H1 (cell line): ENCODE results near the gene GPX8. TPM values are rescaled to one million over a fixed set of nuclear protein-coding genes. Genes with fewer than 3 reads are reported as not detected.

Experiments used
- CTCF ChIA-PET: fragments of 300-600 bp; sonication (Branson Sonifier 250); formaldehyde crosslinking; loops from one replicate; lab custom pipeline; 2021; ENCODE audit not compliant: partially characterized antibody; lab: Charles Lee
- POLR2A ChIA-PET: fragments of 300-600 bp; sonication (Branson Sonifier 250); formaldehyde crosslinking; loops from one replicate; lab custom pipeline; 2021; ENCODE audit warnings: inconsistent platforms; ENCODE audit not compliant: partially characterized antibody; lab: Charles Lee
- DNase-seq, 2 experiments: peaks; one replicate each; pipeline versions ENCODE4 v3.0.0 to v3.0.0-alpha.2; 2010 to 2022; ENCODE audit warnings: low spot score in 2 of 2, low read depth in 1 of 2, mixed read lengths in 1 of 2
- FAIRE-seq: peaks from 2 replicates; lab custom pipeline; 2011; peaks lifted over from hg19 to GRCh38; lab: Jason Lieb, UNC
- H2AFZ ChIP-seq: 2 replicates; pipeline ENCODE4 v1.8.1; 2012; ENCODE audit warnings: low read length, inconsistent platforms
- H2AK5ac ChIP-seq: 2 replicates; pipeline ENCODE4 v1.6.1; 2013; ENCODE audit warnings: low read depth, low read length
- H2BK120ac ChIP-seq: replicated peaks from 2 replicates; pipeline ENCODE3; 2013; ENCODE audit warnings: low read depth, low read length, inconsistent platforms
- H2BK12ac ChIP-seq: 2 replicates; pipeline ENCODE4 v1.6.1; 2013; ENCODE audit warnings: low read depth, low read length
- H2BK15ac ChIP-seq: 2 replicates; pipeline ENCODE4 v1.6.1; 2013; ENCODE audit warnings: low read length
- H2BK20ac ChIP-seq: 2 replicates; pipeline ENCODE4 v1.6.1; 2013; ENCODE audit warnings: low read length
- H2BK5ac ChIP-seq: 2 replicates; pipeline ENCODE4 v1.6.1; 2013; ENCODE audit warnings: low read depth, low read length
- H3K14ac ChIP-seq: 2 replicates; pipeline ENCODE4 v1.6.1; 2013; ENCODE audit warnings: inconsistent platforms; ENCODE audit not compliant: insufficient read length
- H3K18ac ChIP-seq: 2 replicates; pipeline ENCODE4 v1.6.1; 2013; ENCODE audit warnings: low read length; ENCODE audit errors: extremely low read depth
- H3K23ac ChIP-seq: 2 replicates; pipeline ENCODE4 v1.6.1; 2013; ENCODE audit warnings: inconsistent platforms; ENCODE audit not compliant: insufficient read length
- H3K23me2 ChIP-seq: 2 replicates; pipeline ENCODE4 v1.6.1; 2013; ENCODE audit warnings: low read depth, low read length
- H3K27ac ChIP-seq: 2 replicates; pipeline ENCODE4 v1.6.1; 2011; ENCODE audit warnings: low read depth, low read length, inconsistent platforms
- H3K27me3 ChIP-seq, 4 experiments: replicated peaks in 1 of 4; 1 replicate in 1 of 4; 2 replicates in 3 of 4; pipeline versions ENCODE4 v1.6.1 to v1.8.1; 2011 to 2013; ENCODE audit warnings: low read length in 3 of 4, mild to moderate bottlenecking in 3 of 4, inconsistent platforms in 2 of 4, mixed read lengths in 2 of 4, moderate library complexity in 1 of 4; ENCODE audit not compliant: control insufficient read depth in 3 of 4, insufficient read depth in 3 of 4; ENCODE audit errors: extremely low read depth in 1 of 4
- H3K36me3 ChIP-seq, 4 experiments: 2 replicates each; pipeline versions ENCODE4 v1.6.1 to v1.8.1; 2011 to 2013; ENCODE audit warnings: mild to moderate bottlenecking in 4 of 4, low read length in 3 of 4, moderate library complexity in 2 of 4, control low read depth in 1 of 4, inconsistent platforms in 1 of 4; ENCODE audit not compliant: insufficient read depth in 4 of 4, control insufficient read depth in 2 of 4
- H3K4ac ChIP-seq: replicated peaks from 2 replicates; pipeline ENCODE3; 2013; ENCODE audit warnings: low read length, low read depth, mixed read lengths, inconsistent platforms; ENCODE audit not compliant: insufficient read length
- H3K4me1 ChIP-seq, 4 experiments: replicated peaks in 1 of 4; 1 replicate in 1 of 4; 2 replicates in 3 of 4; pipeline versions ENCODE4 v1.6.1 to v1.8.1; 2011 to 2013; ENCODE audit warnings: low read length in 3 of 4, inconsistent platforms in 2 of 4, mixed read lengths in 1 of 4; ENCODE audit not compliant: insufficient read depth in 4 of 4, control insufficient read depth in 3 of 4
- H3K4me2 ChIP-seq, 2 experiments: 2 replicates each; pipeline versions ENCODE4 v1.6.1 to v1.8.1; 2011 to 2013; ENCODE audit warnings: low read depth in 2 of 2, low read length in 2 of 2, control low read depth in 1 of 2, inconsistent platforms in 1 of 2, mild to moderate bottlenecking in 1 of 2; ENCODE audit not compliant: insufficient read depth in 1 of 2
- H3K4me3 ChIP-seq, 4 experiments: fragments of 200-600, 300-600 bp in 1 of 4; sonication (generic), shearing (Covaris generic), sonication (Bioruptor Twin) in 1 of 4; 2 replicates each; pipeline versions ENCODE4 v1.5.1 to v1.8.1; 2011 to 2016; ENCODE audit warnings: low read length in 4 of 4, low read depth in 3 of 4, control low read depth in 2 of 4, inconsistent platforms in 2 of 4, mild to moderate bottlenecking in 2 of 4, mixed read lengths in 1 of 4, moderate library complexity in 1 of 4; ENCODE audit not compliant: insufficient read depth in 2 of 4; ENCODE audit errors: extremely low read depth in 1 of 4
- H3K56ac ChIP-seq: replicated peaks from 2 replicates; pipeline ENCODE3; 2013; ENCODE audit warnings: low read depth, mild to moderate bottlenecking, mixed read lengths, low read length, inconsistent platforms; ENCODE audit not compliant: insufficient read length
- H3K79me1 ChIP-seq: 2 replicates; pipeline ENCODE4 v1.6.1; 2013; ENCODE audit warnings: low read depth, low read length, control low read depth
- H3K79me2 ChIP-seq, 2 experiments: 2 replicates each; pipeline versions ENCODE4 v1.6.1 to v1.8.1; 2012 to 2013; ENCODE audit warnings: low read length in 2 of 2, mild to moderate bottlenecking in 2 of 2, inconsistent platforms in 1 of 2; ENCODE audit not compliant: insufficient read depth in 2 of 2, control insufficient read depth in 1 of 2
- H3K9ac ChIP-seq, 4 experiments: replicated peaks in 1 of 4; 1 replicate in 1 of 4; 2 replicates in 3 of 4; pipeline versions ENCODE4 v1.6.1 to v1.8.1; 2011 to 2013; ENCODE audit warnings: low read depth in 3 of 4, low read length in 3 of 4, control low read depth in 2 of 4, mild to moderate bottlenecking in 2 of 4, moderate library complexity in 2 of 4, inconsistent platforms in 1 of 4; ENCODE audit errors: extremely low read depth in 1 of 4
- H3K9me3 ChIP-seq, 2 experiments: 2 replicates each; pipeline versions ENCODE4 v1.6.1 to v1.8.1; 2012 to 2013; ENCODE audit warnings: mild to moderate bottlenecking in 2 of 2, moderate library complexity in 2 of 2, control low read depth in 1 of 2, inconsistent platforms in 1 of 2, low read depth in 1 of 2, low read length in 1 of 2, mixed read lengths in 1 of 2; ENCODE audit not compliant: insufficient read depth in 2 of 2
- H4K20me1 ChIP-seq, 2 experiments: replicated peaks in 1 of 2; 2 replicates each; pipeline versions ENCODE3 to v1.8.1; 2011 to 2013; ENCODE audit warnings: inconsistent platforms in 2 of 2, low read length in 2 of 2, mild to moderate bottlenecking in 1 of 2; ENCODE audit not compliant: insufficient read depth in 2 of 2, control insufficient read depth in 1 of 2
- H4K5ac ChIP-seq: 2 replicates; pipeline ENCODE4 v1.6.1; 2013; ENCODE audit warnings: low read length, low read depth, mixed read lengths, inconsistent platforms; ENCODE audit not compliant: insufficient read length
- H4K8ac ChIP-seq: 2 replicates; pipeline ENCODE4 v1.8.0; 2013; ENCODE audit warnings: mild to moderate bottlenecking, moderate library complexity, low read length, inconsistent platforms; ENCODE audit not compliant: insufficient read depth; ENCODE audit errors: extremely low read depth
- H4K91ac ChIP-seq: replicated peaks from 2 replicates; pipeline ENCODE3; 2013; ENCODE audit warnings: low read length, mixed read lengths, inconsistent platforms; ENCODE audit not compliant: insufficient read length
- CBX8 ChIP-seq: fragments of 300-800, 300-1000 bp; sonication (generic); IDR thresholded peaks from 2 replicates; pipeline ENCODE4 v1.7.1; 2016; ENCODE audit warnings: low read depth, low read length, borderline replicate concordance
- CHD2 ChIP-seq: IDR thresholded peaks from 2 replicates; pipeline ENCODE4 v1.6.1; 2012; ENCODE audit warnings: low read length, improper control_type of control experiment
- CTBP2 ChIP-seq: IDR thresholded peaks from 2 replicates; pipeline ENCODE4 v1.7.0; 2011; ENCODE audit warnings: borderline replicate concordance, mild to moderate bottlenecking, moderate library complexity, mixed read lengths, low read length; ENCODE audit not compliant: insufficient read depth, insufficient read length
- FOSL1 ChIP-seq: IDR thresholded peaks from 2 replicates; pipeline ENCODE4 v1.6.1; 2011; ENCODE audit warnings: mild to moderate bottlenecking, low read depth, low read length, moderate library complexity; ENCODE audit not compliant: insufficient read depth
- KDM5A ChIP-seq: fragments of 200-600 bp; IDR thresholded peaks from 2 replicates; pipeline ENCODE4 v1.7.1; 2012; ENCODE audit warnings: mild to moderate bottlenecking, low read length, inconsistent platforms, mixed read lengths
- MAFK ChIP-seq: IDR thresholded peaks from 2 replicates; pipeline ENCODE4 v1.6.1; 2012; ENCODE audit warnings: low read depth, mild to moderate bottlenecking, improper control_type of control experiment, low read length
- NRF1 ChIP-seq: IDR thresholded peaks from 2 replicates; pipeline ENCODE4 v1.6.1; 2011; ENCODE audit warnings: mild to moderate bottlenecking, low read depth, low read length, improper control_type of control experiment
- POLR2AphosphoS5 ChIP-seq: IDR thresholded peaks from 2 replicates; pipeline ENCODE4 v1.6.1; 2011; ENCODE audit warnings: low read depth, low read length
- RFX5 ChIP-seq: IDR thresholded peaks from 2 replicates; pipeline ENCODE4 v1.6.1; 2011; ENCODE audit warnings: low read depth, low read length, improper control_type of control experiment, borderline replicate concordance
- SIRT6 ChIP-seq: IDR thresholded peaks from one replicate; pipeline ENCODE4 v1.7.1; 2012; ENCODE audit warnings: low read length, inconsistent platforms
- TAF7 ChIP-seq: optimal IDR thresholded peaks from 2 replicates; pipeline ENCODE3; 2011; ENCODE audit warnings: low read depth, mild to moderate bottlenecking, inconsistent platforms, low read length, moderate library complexity, borderline replicate concordance
- WGBS, 2 experiments: shearing (Covaris generic) in 1 of 2; methylation state at CpG; one replicate each; pipeline versions ENCODE4 v1.1.6 to v1.1.7; 2013 to 2015; ENCODE audit warnings: low lambda C conversion rate in 2 of 2, mixed read lengths in 2 of 2, inconsistent platforms in 1 of 2, low coverage in 1 of 2, missing lambda C conversion rate in 1 of 2; ENCODE audit not compliant: insufficient replicate concordance in 2 of 2, insufficient coverage in 1 of 2, insufficient read length in 1 of 2; ENCODE audit errors: extremely low coverage in 1 of 2, missing lambda C conversion rate in 1 of 2; 5-methylcytosine and 5-hydroxymethylcytosine counted together
- polyA plus RNA-seq, 7 experiments: library from polyadenylated mRNA; depleted of rRNA in 3 of 7; stranded (reverse) in 5 of 7; unstranded in 2 of 7; fragments of >200 nt in 5 of 7; fragments of 200-250 nt in 2 of 7; gene quantifications; 1 replicate in 5 of 7; 2 replicates in 1 of 7; 4 replicates in 1 of 7; pipeline versions ENCODE4 v1.2.1 to v1.2.3, GENCODE V29; 2011 to 2013; ENCODE audit warnings: missing spikeins in 2 of 7, mixed read lengths in 2 of 7
- total RNA-seq: library from RNA; stranded (reverse); fragmentation: NEBNext Ultra II Directional; extraction: Animal tissue kit (Norgen Biotek cat#: 25700); gene quantifications from 2 replicates; pipeline ENCODE4 v1.2.1, GENCODE V29; 2021
- TF ChIP-seq, protein P1 (sequence below): IDR thresholded peaks from 2 replicates; pipeline ENCODE4 v1.6.1; 2011; ENCODE audit warnings: low read depth, mild to moderate bottlenecking, low read length; ENCODE audit not compliant: insufficient read depth
- TF ChIP-seq, protein P2 (sequence below): IDR thresholded peaks from 2 replicates; pipeline ENCODE4 v1.6.1; 2012; ENCODE audit warnings: inconsistent platforms

Gene GPX8
- total and polyA plus RNA-seq, 2 of the 8 experiments (the other 6 are each of a cell fraction or from before 2014, with no cell fraction given) = 19.5 to 60.4 TPM

DNA sequence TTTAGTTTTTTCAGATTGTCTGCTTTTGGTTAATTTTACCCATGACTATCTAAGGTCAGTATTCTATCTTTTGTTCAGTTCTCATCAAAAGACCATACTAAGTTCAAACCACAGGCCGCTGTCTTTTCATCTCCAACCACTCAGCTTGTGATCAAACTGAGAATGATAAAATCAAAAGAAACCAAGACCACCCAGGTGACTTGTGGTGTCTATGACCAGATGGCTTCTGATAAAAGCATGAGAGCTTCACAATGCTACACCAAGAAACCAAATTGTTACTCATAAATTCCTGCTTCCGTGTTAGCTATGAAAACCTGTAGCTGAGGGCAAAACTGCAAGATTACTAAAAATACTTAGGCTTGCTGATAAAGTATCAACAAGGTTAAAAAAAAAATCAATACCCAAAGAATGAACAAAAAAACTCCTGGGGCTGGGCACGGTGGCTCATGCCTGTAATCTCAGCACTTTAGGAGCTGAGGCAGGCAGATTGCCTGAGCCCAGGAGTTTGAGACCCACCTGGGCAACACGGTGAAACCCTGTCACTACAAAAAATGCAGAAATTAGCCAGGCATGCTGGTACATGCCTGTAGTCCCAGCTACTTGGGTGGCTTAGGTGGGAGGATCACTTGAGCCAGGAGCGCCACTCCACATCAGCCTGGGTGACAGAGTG lies 25.8 kb upstream of the GPX8 start:
- H3K36me3 ChIP-seq = no peaks in the 10 kb centered on the region
- ChIA-PET CTCF (no interaction called here), POLR2A (no interaction called here)
- H3K79me1 ChIP-seq = no peaks in the 10 kb centered on the region
- no peak overlapping the region for H2AFZ ChIP-seq
- H4K5ac ChIP-seq = no peak overlapping the region
- H3K4me2 ChIP-seq = no peak overlapping the region
- H2BK5ac ChIP-seq = no peak overlapping the region
- H3K23ac ChIP-seq = no peak overlapping the region
- no peak overlapping the region for H3K56ac ChIP-seq
- no peak overlapping the region for H2BK120ac ChIP-seq
- DNase-seq (no peak), FAIRE-seq (no peak)
- no peak overlapping the region for H3K14ac ChIP-seq
- H4K8ac ChIP-seq = no peak overlapping the region
- H3K4me3 ChIP-seq = no peak overlapping the region
- no peaks in the 10 kb centered on the region for H3K23me2 ChIP-seq
- H3K4ac ChIP-seq = no peak overlapping the region
- no peak overlapping the region for H3K9ac ChIP-seq
- no peak overlapping the region for H4K91ac ChIP-seq
- H3K27me3 ChIP-seq = no peaks in the 10 kb centered on the region
- no peak overlapping the region for H3K18ac ChIP-seq
- no peak overlapping the region for H2BK15ac ChIP-seq
- H3K4me1 ChIP-seq = no peaks in the 10 kb centered on the region
- no peaks in the 10 kb centered on the region for H4K20me1 ChIP-seq
- 85% methylated on average over 5 of the region's 5 CpGs; no CpG with 5 or more reads in 1 of the 2 experiments for WGBS, 2 experiments
- no peaks in the 10 kb centered on the region; a peak in 1 of 4 replicates for H3K9me3 ChIP-seq
- H3K27ac ChIP-seq = no peak overlapping the region
- H2AK5ac ChIP-seq = no peak overlapping the region
- H2BK12ac ChIP-seq = no peak overlapping the region
- no peaks in the 10 kb centered on the region for H3K79me2 ChIP-seq
- no peak overlapping the region for H2BK20ac ChIP-seq
- no peak for TF ChIP-seq TAF7
- TF ChIP-seq MAFK = no peak
- TF ChIP-seq KDM5A = no peak
- TF ChIP-seq SIRT6 = no peak
- no peak for TF ChIP-seq RFX5
- TF ChIP-seq CHD2 = no peak
- no peak for TF ChIP-seq FOSL1
- TF ChIP-seq, protein P1, sequence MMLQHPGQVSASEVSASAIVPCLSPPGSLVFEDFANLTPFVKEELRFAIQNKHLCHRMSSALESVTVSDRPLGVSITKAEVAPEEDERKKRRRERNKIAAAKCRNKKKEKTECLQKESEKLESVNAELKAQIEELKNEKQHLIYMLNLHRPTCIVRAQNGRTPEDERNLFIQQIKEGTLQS = no peak
- no peak for TF ChIP-seq CBX8
- TF ChIP-seq, protein P2, sequence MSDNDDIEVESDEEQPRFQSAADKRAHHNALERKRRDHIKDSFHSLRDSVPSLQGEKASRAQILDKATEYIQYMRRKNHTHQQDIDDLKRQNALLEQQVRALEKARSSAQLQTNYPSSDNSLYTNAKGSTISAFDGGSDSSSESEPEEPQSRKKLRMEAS = no peak
- no peak for TF ChIP-seq NRF1
- TF ChIP-seq CTBP2 = no peak
- no peak for TF ChIP-seq POLR2AphosphoS5
